GM19452 (cell line): ENCODE measurements around the gene KLKB1.

Experiments used
- ATAC-seq: cut with Tn5 transposase; IDR thresholded peaks from one replicate; pipeline ENCODE4 v1.9.1; 2021; ENCODE audit not compliant: unreplicated experiment

Gene KLKB1

GRCh38 chr4:186304866-186305505 is 77.7 kb downstream of the KLKB1 start:
- ATAC-seq: no peak

DNA sequence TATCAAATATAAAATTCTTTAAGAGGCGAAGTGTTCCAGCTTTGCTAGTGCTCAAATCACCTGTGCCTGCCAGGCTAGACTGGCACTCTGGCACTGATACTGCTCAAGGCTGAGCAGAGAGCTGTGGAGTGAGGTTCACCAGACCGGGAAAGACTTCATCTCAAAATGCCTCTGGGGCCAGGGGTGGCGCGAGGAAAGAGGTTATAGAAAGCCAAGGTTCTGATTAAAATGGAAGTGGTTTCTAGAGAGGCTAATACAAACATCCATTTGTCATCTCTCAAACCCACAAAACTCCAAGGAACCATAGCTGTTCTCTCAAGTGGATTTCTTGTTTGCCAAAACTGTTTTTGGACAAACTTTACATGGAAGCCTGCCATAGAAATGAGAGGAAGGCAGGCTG is 80.2 kb downstream of the KLKB1 start:
- ATAC-seq: no peak

- ATAC-seq: no peak
Measured at GRCh38 chr4:186307916-186308315, 80.6 kb downstream of the KLKB1 start.
